ENCODE data around the gene PRPF19. TPM values are rescaled to one million over a fixed set of nuclear protein-coding genes. Genes with fewer than 3 reads are reported as not detected.

PRPF19 gene
- polyA plus RNA-seq, 1 donor (not counting 4 experiments of a cell fraction or from before 2014, with no cell fraction given): 35.4 TPM

GRCh38 chr11:60859616-60860250 is 46.7 kb downstream of the PRPF19 start:
- Histone ChIP-seq H3K4me2 (ENCODE audit: control insufficient read depth, extremely low read depth, insufficient read depth, low read depth, low read length) (no peak overlapping the region), H3K9me3 (ENCODE audit: control insufficient read depth, low read depth, low read length) (no peaks in the 10 kb centered on the region), H3K79me2 (ENCODE audit: control insufficient read depth, insufficient read depth, low read length) (no peaks in the 10 kb centered on the region), H3K9me1 (ENCODE audit: control insufficient read depth, extremely low read depth, insufficient read depth, low read length) (no peaks in the 10 kb centered on the region), H3K36me3 (ENCODE audit: control insufficient read depth in 2 of 2, extremely low read depth in 1 of 2, insufficient read depth in 2 of 2, low read length in 2 of 2) (no peaks in the 10 kb centered on the region), H2AFZ (ENCODE audit: control insufficient read depth, low read length) (no peak overlapping the region), H3K27ac (ENCODE audit: control insufficient read depth, insufficient read depth, low read length) (no peak overlapping the region), H3K4me3 (ENCODE audit: control insufficient read depth in 2 of 3, extremely low read depth in 1 of 3, insufficient read depth in 2 of 3, low read depth in 1 of 3, low read length in 3 of 3) (no peak overlapping the region), H4K20me1 (ENCODE audit: control insufficient read depth, extremely low read depth, insufficient read depth, low read length) (no peaks in the 10 kb centered on the region), H3K27me3 (ENCODE audit: control insufficient read depth, extremely low read depth, insufficient read depth, low read length) (no peaks in the 10 kb centered on the region), H3K9ac (ENCODE audit: control insufficient read depth, extremely low read depth, insufficient read depth, low read length) (no peak overlapping the region), H3K4me1 (ENCODE audit: control insufficient read depth, extremely low read depth, insufficient read depth, low read length) (no peaks in the 10 kb centered on the region)
- FAIRE-seq: no peak
- dilution Hi-C loops (cut with MboI; ENCODE audit: extremely low pct_ligation_motif_present, low sequenced_read_pairs): no loop called here
- DNase-seq (ENCODE audit: low read depth, low spot score): no peak
- TF ChIP-seq CTCF (optimal IDR thresholded peaks at IDR 0.05 in 1 of 3, IDR thresholded peaks at IDR 0.05 in 1 of 3, conservative IDR thresholded peaks at IDR 0.05 in 1 of 3; ENCODE audit: extremely low read depth in 1 of 3, insufficient read depth in 2 of 3, low read length in 3 of 3) (no peak), EZH2 (IDR thresholded peaks at IDR 0.05; ENCODE audit: low read length) (no peak)

DNA sequence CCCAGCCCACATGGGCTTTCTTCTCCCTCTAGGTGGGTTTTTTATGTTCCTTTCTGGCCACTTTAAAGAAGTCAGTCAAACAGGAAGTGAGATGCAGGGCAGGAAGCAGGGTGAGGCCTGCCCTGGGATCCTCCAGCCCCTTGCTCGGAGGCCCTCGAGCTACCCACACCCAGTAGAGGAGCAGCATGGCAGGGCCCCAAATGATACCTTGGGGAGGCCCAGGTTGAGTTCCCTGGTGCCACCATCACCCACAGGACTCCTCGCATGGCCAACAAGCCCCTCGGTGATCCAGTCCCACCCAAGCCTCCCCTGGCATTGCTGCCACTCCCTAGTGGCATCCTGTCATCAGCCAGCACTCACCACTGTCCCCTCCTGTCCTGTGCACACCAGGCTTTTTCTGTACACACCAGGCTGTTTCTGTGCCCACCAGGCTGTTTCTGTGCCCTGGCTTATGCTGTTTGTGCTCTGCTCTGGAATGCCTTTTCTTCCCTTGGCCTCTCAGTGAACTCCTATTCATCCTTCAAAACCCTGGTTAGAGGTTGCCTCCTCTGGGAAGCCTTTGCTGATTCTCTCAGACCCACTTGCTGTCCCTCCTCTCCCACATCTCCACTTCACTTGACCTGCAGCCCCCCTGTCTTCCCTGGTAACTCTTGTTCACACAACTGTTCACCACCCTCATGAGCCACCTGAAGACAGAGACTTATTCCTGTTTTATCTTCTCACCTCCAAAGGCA is 47.5 kb downstream of the PRPF19 start:
- dilution Hi-C loops (cut with MboI; ENCODE audit: extremely low pct_ligation_motif_present, low sequenced_read_pairs): no loop called here
- H3K79me2 ChIP-seq (ENCODE audit: control insufficient read depth, insufficient read depth, low read length): no peaks in the 10 kb centered on the region
- H4K20me1 ChIP-seq (ENCODE audit: control insufficient read depth, extremely low read depth, insufficient read depth, low read length): no peaks in the 10 kb centered on the region
- no peaks in the 10 kb centered on the region for H3K4me1 ChIP-seq (ENCODE audit: control insufficient read depth, extremely low read depth, insufficient read depth, low read length)
- FAIRE-seq (no peak), DNase-seq (ENCODE audit: low read depth, low spot score) (no peak)
- no peak overlapping the region for H2AFZ ChIP-seq (ENCODE audit: control insufficient read depth, low read length)
- TF ChIP-seq CTCF (optimal IDR thresholded peaks at IDR 0.05 in 1 of 3, IDR thresholded peaks at IDR 0.05 in 1 of 3, conservative IDR thresholded peaks at IDR 0.05 in 1 of 3; ENCODE audit: extremely low read depth in 1 of 3, insufficient read depth in 2 of 3, low read length in 3 of 3) (no peak), EZH2 (IDR thresholded peaks at IDR 0.05; ENCODE audit: low read length) (no peak)
- no peak overlapping the region for H3K27ac ChIP-seq (ENCODE audit: control insufficient read depth, insufficient read depth, low read length)
- no peaks in the 10 kb centered on the region for H3K27me3 ChIP-seq (ENCODE audit: control insufficient read depth, extremely low read depth, insufficient read depth, low read length)
- no peak overlapping the region for H3K4me3 ChIP-seq (ENCODE audit: control insufficient read depth in 2 of 3, extremely low read depth in 1 of 3, insufficient read depth in 2 of 3, low read depth in 1 of 3, low read length in 3 of 3)
- H3K9me1 ChIP-seq (ENCODE audit: control insufficient read depth, extremely low read depth, insufficient read depth, low read length): no peaks in the 10 kb centered on the region
- no peaks in the 10 kb centered on the region for H3K36me3 ChIP-seq (ENCODE audit: control insufficient read depth in 2 of 2, extremely low read depth in 1 of 2, insufficient read depth in 2 of 2, low read length in 2 of 2)
- H3K9me3 ChIP-seq (ENCODE audit: control insufficient read depth, low read depth, low read length): no peaks in the 10 kb centered on the region
- no peak overlapping the region for H3K4me2 ChIP-seq (ENCODE audit: control insufficient read depth, extremely low read depth, insufficient read depth, low read depth, low read length)
- no peak overlapping the region for H3K9ac ChIP-seq (ENCODE audit: control insufficient read depth, extremely low read depth, insufficient read depth, low read length)
